HG03457 (cell line): Measurements from ENCODE around the gene LIFR.
A peak's percentile ranks its signal among the peaks of the same experiment; 100 is the strongest.

ENCODE experiments used
- ATAC-seq: cut with Tn5 transposase; IDR thresholded peaks from one replicate; pipeline ENCODE4 v1.9.1; 2021; ENCODE audit warnings: moderate number of reproducible peaks; ENCODE audit not compliant: unreplicated experiment

Gene LIFR

GRCh38 chr5:38445374-38446028 lies 110.9 kb downstream of the LIFR start:
- no peak for ATAC-seq

- no peak for ATAC-seq
These were observed 113.1 kb downstream of the LIFR start for GRCh38 chr5:38443390-38443789.

- ATAC-seq = no peak
These were observed 114.2 kb downstream of the LIFR start for GRCh38 chr5:38442247-38442573.

GRCh38 chr5:38441453-38442246 lies 114.8 kb downstream of the LIFR start:
- ATAC-seq = peak; percentile 98

- ATAC-seq = no peak
These were observed 117.7 kb downstream of the LIFR start for GRCh38 chr5:38438757-38439156.

GRCh38 chr5:38434966-38435705 lies 121.3 kb downstream of the LIFR start:
- ATAC-seq = no peak

GRCh38 chr5:38433160-38433861 lies 123.1 kb downstream of the LIFR start:
- no peak for ATAC-seq

GRCh38 chr5:38431242-38431853 lies 125.1 kb downstream of the LIFR start:
- ATAC-seq = no peak

GRCh38 chr5:38426986-38427950 lies 129.2 kb downstream of the LIFR start:
- no peak for ATAC-seq

- no peak for ATAC-seq
These were observed 130.0 kb downstream of the LIFR start for GRCh38 chr5:38426490-38426889.
